AG04449 (cell line): Measurements from ENCODE around the gene NKG7.

Experiments
- CTCF ChIA-PET: fragments of 350-600 bp; formaldehyde crosslinking; extraction: SDS; loops from one replicate; lab custom pipeline; 2021; ENCODE audit warnings: antibody characterized with exemption; lab: Yijun Ruan, JAX
- POLR2A ChIA-PET: fragments of 400-600, 350-600 bp; formaldehyde crosslinking; extraction: SDS; loops from one replicate; lab custom pipeline; 2020; ENCODE audit warnings: antibody characterized with exemption, inconsistent platforms; lab: Yijun Ruan, JAX
- DNase-seq: peaks from one replicate; pipeline ENCODE4 v3.0.0-alpha.2; 2010; ENCODE audit warnings: low read depth, low spot score
- H3K4me3 ChIP-seq: 2 replicates; pipeline ENCODE4 v1.5.1; 2011; ENCODE audit warnings: low read depth, mild to moderate bottlenecking, control low read depth, low read length
- CTCF ChIP-seq: IDR thresholded peaks from one replicate; pipeline ENCODE4 v1.5.1; 2011; ENCODE audit warnings: mild to moderate bottlenecking, moderate library complexity, low read length, control low read depth, inconsistent platforms; ENCODE audit not compliant: insufficient read depth; ENCODE audit errors: missing control alignments

NKG7 gene

DNA sequence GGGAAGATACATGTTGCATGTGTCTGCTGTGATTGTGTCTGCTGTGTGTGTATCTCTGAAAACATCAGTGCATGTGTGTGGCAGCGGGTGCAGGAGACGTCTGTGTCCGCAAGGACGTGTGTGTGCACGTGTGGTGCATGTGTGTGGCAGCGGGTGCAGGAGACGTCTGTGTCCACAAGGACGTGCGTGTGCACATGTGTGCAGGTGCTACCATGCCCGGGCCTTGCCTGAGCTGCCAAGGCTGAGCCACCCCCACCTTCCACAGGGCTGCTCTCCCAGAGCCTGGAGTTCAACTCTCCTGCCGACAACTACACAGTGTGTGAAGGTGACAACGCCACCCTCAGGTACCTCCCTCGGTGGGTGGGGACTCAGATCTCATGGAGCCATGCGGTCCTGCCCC lies 50.7 kb downstream of the NKG7 start:
- no peak for DNase-seq
- CTCF ChIA-PET, result no interaction called here
- POLR2A ChIA-PET, result no interaction called here
- no peak overlapping the region for H3K4me3 ChIP-seq
- no peak for TF ChIP-seq CTCF
